ENCODE data around the gene NFRKB.

NFRKB gene

DNA sequence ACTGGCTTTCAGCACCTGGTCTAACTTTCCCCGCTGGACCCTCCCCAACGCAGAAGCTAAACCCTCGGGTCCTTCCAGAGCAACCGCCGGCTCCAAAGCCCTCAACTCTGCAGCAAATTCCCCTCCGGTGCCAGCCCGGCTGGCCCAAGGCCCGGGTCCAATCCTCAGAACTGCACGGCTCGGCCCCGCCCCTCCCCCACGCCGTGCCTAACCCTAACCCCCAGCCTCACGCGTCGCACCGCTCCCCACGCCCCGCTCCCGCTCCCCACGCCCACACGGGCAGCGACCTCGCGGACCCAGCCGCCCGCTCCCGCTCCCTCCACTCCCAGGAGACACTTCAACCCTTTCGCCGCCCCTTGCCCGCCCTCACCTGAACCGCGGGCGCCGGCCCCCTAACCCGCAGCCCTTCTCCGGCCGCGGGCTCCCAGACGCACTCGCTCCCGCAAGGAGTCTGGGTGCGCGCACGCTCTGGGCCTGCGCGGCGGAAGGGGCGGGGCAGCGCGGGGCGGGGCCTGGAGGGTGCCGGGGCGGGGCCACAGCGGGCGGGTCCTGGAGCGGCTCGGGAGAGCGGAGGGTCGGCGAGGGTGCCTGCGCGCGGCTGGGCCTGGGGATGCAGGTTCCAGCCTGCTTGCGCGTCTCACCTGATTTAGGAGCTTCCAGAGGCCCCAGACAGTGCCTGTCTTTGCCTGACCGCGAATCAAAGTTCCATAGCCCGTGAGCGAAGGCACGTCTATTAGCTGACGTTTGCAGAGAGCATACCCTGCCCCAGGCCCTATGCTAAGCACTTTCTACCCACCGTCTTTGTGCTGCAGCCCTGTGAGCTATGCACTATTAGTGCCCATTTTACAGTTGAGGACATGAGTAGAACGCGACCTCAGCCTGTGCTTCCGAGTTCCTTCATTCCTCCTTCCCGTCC, at the start of gene NFRKB:
Gene NFRKB, minus strand, starts transcription at position 453 of the 916 bp plus-strand sequence. CDS start 2,729 bp downstream, outside the sequence.
- DNase-seq, result peak; percentile 83 to 91

GRCh38 chr11:129944696-129945095, 49.3 kb upstream of the NFRKB start:
- DNase-seq, result no peak

DNA sequence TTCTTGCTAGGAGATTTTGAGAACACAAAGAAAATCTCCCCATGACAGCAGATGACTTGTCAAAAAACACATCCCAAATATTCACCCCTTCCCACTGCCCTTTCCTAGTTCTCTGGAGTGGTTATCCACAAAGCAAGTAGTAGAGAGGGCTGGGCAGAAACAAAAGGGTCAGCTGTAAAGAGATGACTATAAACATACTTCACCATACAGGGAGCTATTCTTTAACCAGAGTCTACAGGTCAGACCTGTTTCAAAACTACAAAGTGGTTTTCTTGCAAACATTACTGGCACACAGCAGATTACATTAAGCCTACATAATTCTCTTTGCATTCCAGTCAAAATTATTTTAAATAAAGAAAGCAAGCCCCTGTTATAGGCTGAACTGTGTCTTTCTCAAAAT, 47.7 kb upstream of the NFRKB start:
- DNase-seq, result no peak

- DNase-seq, result no peak
Observed at GRCh38 chr11:129939510-129939909, 44.1 kb upstream of the NFRKB start.

DNA sequence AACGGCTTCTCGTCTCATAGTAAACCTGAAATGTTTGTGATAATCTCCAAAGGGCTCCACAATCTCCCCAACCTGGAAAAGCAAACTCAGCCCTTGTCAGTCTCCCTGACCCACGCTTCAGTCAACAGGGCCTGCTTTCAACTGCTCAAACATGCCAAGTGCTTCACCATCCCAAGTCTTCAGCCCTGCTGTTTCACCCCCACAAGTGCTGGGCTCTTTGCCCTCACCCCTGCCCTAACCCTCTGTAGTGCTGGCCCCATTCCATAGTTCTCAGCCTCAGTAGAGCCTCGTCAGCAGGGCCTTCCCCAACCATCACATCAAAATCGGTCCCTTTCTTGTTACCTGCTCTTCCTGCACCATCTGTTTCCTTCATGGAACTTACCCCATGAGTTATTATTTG, 43.4 kb upstream of the NFRKB start:
- no peak for DNase-seq

GRCh38 chr11:129937592-129938238, 42.3 kb upstream of the NFRKB start:
- peak in 1 of 2 experiments; percentile 53 for DNase-seq

DNA sequence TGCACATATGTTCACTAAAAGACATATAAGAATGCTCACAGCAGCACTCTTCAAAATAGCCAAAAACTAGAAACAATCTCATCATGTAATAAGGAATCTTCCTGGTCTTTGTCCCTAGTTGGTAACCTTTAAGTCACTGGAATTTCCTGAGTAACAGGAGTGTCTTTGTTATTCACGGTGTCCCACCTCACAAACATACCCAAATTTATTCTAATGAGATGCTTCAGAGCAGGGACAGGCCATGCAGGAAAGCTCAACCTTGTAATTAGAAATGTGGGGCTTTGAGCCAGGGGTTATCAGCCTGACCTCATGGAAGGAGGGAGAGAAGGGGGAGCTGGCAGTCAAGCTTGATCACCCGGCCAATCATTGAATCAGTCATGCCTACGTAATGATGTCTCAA, 40.3 kb upstream of the NFRKB start:
- no peak for DNase-seq

- no peak for DNase-seq
Observed at GRCh38 chr11:129933891-129934290, 38.5 kb upstream of the NFRKB start.

DNA sequence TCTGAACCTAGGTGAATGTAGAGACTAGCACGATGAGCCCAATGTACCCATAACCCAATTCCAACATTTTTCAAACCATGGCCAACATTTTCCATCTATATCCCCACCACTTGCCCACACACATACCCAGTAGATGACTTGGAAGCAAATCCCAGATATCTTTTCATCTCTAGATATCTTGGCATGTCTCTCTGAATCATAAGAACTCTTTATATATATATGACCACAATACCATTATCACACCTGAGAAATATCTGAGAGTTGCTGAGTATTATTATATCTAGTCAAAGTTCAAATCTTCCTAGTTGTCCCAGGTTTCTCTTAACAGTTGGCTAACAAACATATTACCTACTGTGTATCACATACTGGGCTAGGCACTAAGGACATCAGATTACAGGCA, 37.9 kb upstream of the NFRKB start:
- DNase-seq, result no peak

DNA sequence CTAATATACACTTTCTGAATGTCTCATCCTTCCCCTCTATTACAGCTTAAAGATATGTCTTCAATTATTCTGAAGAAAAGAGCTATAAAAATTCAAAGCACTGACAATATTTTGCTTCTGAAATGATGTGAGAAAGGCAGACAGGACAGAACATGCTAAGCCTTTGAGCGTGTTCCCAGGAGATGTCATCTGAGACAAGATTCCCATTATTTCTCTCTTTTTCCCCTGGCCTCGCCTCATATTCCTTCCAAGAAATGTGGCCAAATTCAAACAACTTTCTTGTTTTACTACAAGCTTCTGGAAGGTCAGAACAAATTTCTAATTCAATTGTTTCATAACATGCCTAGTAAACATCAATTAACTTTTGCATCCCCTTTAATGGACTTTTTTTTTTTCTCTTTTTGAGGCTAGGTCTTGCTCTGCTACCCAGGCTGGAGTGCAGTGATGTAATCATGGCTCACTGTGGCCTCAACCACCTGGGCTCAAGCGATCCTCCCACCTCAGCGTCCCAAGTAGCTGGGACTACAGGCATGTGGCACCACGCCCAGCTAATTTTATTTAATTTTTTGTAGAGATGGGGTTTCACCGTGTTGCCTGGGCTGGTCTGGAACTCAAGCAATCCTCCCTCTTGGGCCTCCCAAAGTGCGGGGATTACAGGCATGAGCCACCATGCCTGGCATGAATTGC, 37.1 kb upstream of the NFRKB start:
- no peak for DNase-seq

GRCh38 chr11:129930743-129931142, 35.4 kb upstream of the NFRKB start:
- DNase-seq, result no peak

DNA sequence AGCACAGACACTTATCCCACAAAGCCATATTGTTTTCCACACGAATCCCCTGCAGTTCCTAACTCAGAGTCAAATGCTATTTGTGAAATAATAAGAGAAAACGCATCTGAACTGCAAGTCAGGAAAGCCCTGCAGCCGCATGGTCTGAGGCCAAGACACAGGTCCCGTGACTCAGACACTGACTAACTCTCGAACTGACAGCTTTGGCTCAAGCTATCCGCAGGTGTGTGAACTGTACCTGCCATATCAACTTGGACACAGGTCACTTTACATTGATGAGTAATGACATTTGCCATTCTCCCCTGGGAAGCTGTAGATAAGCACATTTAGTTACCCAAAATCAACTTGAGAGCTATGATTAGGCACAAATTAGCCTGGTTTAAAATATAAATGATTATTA, 34.9 kb upstream of the NFRKB start:
- no peak for DNase-seq

DNA sequence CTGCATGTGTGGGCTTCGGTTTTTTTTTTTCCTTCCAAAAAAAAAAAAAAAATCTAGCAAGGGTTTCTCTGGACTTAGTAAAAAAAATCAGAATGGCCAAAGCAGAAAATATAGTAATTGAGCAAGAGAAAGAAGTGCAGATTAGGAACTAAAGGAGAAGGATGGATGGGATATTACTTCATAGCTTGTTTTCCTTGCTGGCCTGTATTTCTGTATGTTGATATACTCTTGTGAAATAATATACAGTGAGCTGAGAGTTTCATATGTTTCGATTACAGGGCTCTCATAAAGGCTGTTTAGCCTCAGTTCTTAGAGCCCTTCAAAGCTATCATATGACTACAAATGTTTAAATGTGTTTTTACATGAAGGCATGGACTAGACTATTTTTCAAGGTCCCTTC, 34.3 kb upstream of the NFRKB start:
- DNase-seq, result no peak

GRCh38 chr11:129928923-129929692, 33.7 kb upstream of the NFRKB start:
- DNase-seq, result no peak

DNA sequence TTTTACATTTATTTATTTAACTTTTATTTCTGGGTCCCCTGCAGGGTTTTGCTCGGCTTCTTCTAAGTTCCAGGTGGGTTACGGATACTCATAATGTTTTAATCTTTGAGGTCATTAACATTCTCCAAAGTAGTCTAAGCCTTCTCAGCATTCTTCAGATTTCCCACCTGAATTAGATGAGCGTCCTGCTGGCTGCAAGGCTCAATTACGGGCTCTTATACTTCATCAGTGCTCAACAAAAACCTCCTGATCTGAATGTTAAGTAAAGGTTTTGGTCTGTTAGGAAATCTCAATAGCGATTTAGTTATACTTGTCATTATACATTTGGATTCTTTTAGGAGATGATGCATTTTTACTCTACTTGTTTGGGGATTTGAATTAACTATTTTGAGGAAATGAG, 27.3 kb upstream of the NFRKB start:
- no peak for DNase-seq

GRCh38 chr11:129918361-129918760, 23.0 kb upstream of the NFRKB start:
- no peak for DNase-seq

GRCh38 chr11:129917231-129917630, 21.9 kb upstream of the NFRKB start:
- DNase-seq, result no peak

- no peak for DNase-seq
Observed at GRCh38 chr11:129911298-129911697, 15.9 kb upstream of the NFRKB start.

DNA sequence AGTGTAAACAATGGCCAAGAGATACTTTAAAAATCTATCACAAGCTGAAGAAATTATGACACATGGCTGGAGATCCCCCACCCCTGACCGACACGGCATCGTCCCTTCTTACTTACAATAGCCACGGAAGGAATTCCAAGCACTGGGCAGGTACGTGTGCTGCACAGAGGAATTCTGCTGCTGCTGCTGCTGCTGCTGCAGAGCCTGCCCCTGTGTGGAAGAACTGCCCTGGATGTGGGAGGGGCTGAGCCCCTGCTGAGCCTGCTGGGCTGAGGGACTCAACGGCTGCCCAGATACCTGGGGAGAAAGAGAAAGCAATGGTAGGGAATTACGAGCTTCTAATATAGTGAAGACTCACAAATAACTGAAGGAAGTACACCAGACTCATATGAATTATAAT, 15.0 kb upstream of the NFRKB start:
- DNase-seq, result no peak

- no peak for DNase-seq
Observed at GRCh38 chr11:129905402-129905801, 10.0 kb upstream of the NFRKB start.

DNA sequence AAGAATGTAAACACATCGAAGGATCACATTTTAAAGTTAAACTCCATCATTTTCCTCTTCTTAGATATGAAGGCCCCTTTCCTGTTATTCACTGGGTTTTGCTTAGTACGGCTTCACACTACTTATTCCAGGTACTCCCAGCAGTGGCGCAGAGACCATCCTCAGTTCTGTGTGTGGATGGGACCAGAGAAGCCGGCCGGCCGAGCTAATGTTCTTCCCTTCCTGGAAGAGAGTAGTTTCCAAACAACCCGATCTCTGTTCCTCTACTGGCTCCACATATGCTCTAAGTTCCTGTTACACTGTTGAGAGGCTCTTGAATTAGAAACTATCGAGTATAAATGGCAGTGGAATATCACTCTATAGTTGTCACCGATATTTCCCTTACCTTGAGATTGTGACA, 684 bp upstream of the NFRKB start:
- DNase-seq, result no peak

DNA sequence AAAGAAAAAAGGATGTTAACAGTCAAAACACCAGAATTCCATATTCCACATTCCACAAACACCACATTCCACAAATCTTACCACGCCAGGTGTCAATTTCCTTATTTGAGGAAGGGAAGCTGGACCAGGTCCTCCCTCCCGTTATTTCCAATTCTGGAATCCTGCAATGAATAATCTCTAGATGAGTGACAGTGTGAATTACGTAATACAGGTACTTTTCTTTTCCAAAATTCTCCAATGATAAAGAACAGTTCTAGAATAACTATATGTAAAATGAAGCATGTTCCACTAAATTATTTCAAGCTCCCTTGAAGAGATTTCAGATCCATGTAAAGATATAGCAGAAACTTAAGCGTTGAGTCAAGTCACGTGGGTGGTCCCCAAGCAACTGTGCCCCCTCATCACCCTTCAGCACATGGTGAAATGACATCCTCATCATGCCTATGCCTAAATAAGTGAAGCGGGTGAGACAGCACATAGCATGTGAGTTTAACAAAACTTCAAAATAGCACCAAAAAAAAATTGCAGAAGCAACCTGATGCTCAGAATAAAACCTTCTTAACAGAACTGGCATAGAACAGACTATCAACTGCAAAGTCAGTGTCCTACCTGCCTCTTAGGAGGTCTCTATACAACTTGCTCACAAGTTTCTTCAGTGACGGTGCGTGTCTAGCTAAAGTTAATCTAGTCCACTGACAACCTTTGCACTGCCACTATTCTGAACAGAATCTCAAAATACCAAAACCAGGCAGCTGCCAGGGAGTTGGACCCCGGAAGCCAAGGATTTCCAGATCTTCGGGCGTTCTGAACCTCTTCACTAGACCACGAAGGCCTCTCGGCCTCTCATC, 876 bp downstream of the NFRKB start:
- DNase-seq, result no peak
